HepG2 (cell line): ENCODE data around the gene CARS2. TPM values are rescaled to one million over a fixed set of nuclear protein-coding genes. Genes with fewer than 3 reads are reported as not detected.

Source experiments
- CENPX ChIP-seq: sonication (generic); formaldehyde crosslinking; IDR thresholded peaks from 2 replicates; pipeline ENCODE4 v1.9.0; 2021; ENCODE audit warnings: mild to moderate bottlenecking, missing genetic modification reagents, moderate library complexity
- HOXA3 ChIP-seq: sonication (generic); formaldehyde crosslinking; IDR thresholded peaks from 2 replicates; pipeline ENCODE4 v1.5.0; 2020; ENCODE audit warnings: missing genetic modification reagents
- JDP2 ChIP-seq: sonication (generic); formaldehyde crosslinking; IDR thresholded peaks from 2 replicates; pipeline ENCODE4 v1.8.1; 2022; ENCODE audit warnings: missing genetic modification reagents, borderline replicate concordance
- MED8 ChIP-seq: sonication (generic); formaldehyde crosslinking; IDR thresholded peaks from 2 replicates; pipeline ENCODE4 v1.8.1; 2023; ENCODE audit warnings: mild to moderate bottlenecking, missing genetic modification reagents; ENCODE audit not compliant: insufficient replicate concordance
- MTF1 ChIP-seq: sonication (generic); formaldehyde crosslinking; IDR thresholded peaks from 2 replicates; pipeline ENCODE4 v1.5.0; 2020; ENCODE audit warnings: missing genetic modification reagents
- TMF1 ChIP-seq: sonication (generic); formaldehyde crosslinking; IDR thresholded peaks from 2 replicates; pipeline ENCODE4 v1.8.1; 2022; ENCODE audit warnings: low read depth, missing genetic modification reagents
- XRCC5 ChIP-seq: fragments of 200-400 bp; formaldehyde crosslinking; optimal IDR thresholded peaks from 2 replicates; pipeline ENCODE3; 2017; ENCODE audit warnings: mild to moderate bottlenecking, low read length
- ZNF253 ChIP-seq: sonication (generic); formaldehyde crosslinking; IDR thresholded peaks from 2 replicates; pipeline ENCODE4 v1.8.0; 2022; ENCODE audit warnings: mild to moderate bottlenecking, missing genetic modification reagents, borderline replicate concordance
- ZNF615 ChIP-seq: sonication (generic); formaldehyde crosslinking; IDR thresholded peaks from 2 replicates; pipeline ENCODE4 v1.5.0; 2020; ENCODE audit warnings: mild to moderate bottlenecking, missing genetic modification reagents, borderline replicate concordance
- ZNF616 ChIP-seq: sonication (generic); formaldehyde crosslinking; IDR thresholded peaks from 2 replicates; pipeline ENCODE4 v1.5.0; 2020; ENCODE audit warnings: low read depth, mild to moderate bottlenecking, missing genetic modification reagents
- ZNF619 ChIP-seq: sonication (generic); formaldehyde crosslinking; IDR thresholded peaks from 2 replicates; pipeline ENCODE4 v1.4.0; 2020; ENCODE audit warnings: mild to moderate bottlenecking, missing genetic modification reagents
- ZNF883 ChIP-seq: sonication (generic); formaldehyde crosslinking; IDR thresholded peaks from 2 replicates; pipeline ENCODE4 v1.5.1; 2020; ENCODE audit warnings: mild to moderate bottlenecking, missing genetic modification reagents; ENCODE audit errors: not compliant biosample characterization
- polyA plus RNA-seq, 8 experiments: library from polyadenylated mRNA; depleted of rRNA in 3 of 8; stranded (reverse) in 7 of 8; unstranded in 1 of 8; fragments of >200 nt; fragmentation: Illumina TruSeq in 4 of 8; extraction: Trizol in 4 of 8; gene quantifications; 2 replicates each; pipeline versions ENCODE4 v1.2.1 to v1.2.3, GENCODE V29; 2011 to 2016; ENCODE audit warnings: low read depth in 4 of 8, missing spikeins in 1 of 8, mixed read lengths in 1 of 8; ENCODE audit not compliant: insufficient read depth in 1 of 8
- total RNA-seq, 5 experiments: library from RNA; depleted of rRNA; stranded (reverse); fragments of >200 nt; fragmentation: Illumina TruSeq; extraction: Trizol; gene quantifications; 2 replicates each; pipeline ENCODE4 v1.2.3, GENCODE V29; 2016; ENCODE audit warnings: low read depth in 1 of 5
- TF ChIP-seq, protein P1 (sequence below): sonication (generic); formaldehyde crosslinking; IDR thresholded peaks from 2 replicates; pipeline ENCODE4 v1.4.0; 2020; ENCODE audit warnings: mild to moderate bottlenecking, missing genetic modification reagents
- TF ChIP-seq, protein P2 (sequence below): sonication (generic); formaldehyde crosslinking; IDR thresholded peaks from 2 replicates; pipeline ENCODE4 v1.4.0; 2020; ENCODE audit warnings: missing genetic modification reagents
- TF ChIP-seq, protein P3 (sequence below): sonication (generic); formaldehyde crosslinking; IDR thresholded peaks from 2 replicates; pipeline ENCODE4 v1.4.0; 2020; ENCODE audit warnings: mild to moderate bottlenecking, missing genetic modification reagents

The CARS2 gene
- total and polyA plus RNA-seq, 2 of the 13 experiments (the other 11 are each of a cell fraction or from before 2014, with no cell fraction given): 41.1 to 59.3 TPM

DNA sequence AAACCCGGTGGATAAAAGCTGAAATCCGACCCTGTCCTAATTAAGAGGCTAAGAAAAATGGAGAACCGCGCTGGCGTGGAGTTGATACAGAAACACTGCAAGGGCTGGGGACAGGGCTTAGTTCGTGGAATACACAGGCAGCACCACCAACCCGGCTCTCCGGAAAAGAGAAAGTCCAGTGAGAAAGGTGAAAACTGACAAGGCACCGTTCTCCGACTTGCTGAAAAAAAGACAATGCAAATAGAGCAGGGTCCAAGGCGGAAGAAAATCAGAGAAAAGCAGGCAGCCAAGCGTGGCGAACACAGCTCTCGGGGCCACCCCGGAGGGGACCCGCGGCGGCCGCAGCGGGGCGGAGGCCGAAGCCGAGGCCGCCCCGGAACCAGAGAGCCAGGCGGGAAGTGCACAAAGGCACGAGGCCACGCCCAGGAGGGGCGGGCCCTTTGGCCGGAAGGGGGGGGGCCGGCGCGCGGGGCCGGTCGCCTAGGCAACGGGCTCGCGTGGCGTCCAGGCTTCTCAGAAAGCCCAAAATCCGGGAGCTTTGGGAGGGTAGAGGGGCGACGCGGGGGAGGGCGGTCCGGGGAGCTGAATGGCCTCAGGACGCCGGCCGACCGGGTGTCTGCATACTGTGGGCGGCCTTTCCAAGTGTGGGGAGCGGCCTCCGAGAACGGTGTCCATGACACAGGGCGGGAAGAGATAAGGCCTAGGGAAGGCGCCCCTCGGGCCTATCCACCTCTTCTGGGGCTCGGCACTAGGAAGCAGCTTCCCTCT is 6.3 kb upstream of the CARS2 start (continued):
- TF ChIP-seq, protein P1, sequence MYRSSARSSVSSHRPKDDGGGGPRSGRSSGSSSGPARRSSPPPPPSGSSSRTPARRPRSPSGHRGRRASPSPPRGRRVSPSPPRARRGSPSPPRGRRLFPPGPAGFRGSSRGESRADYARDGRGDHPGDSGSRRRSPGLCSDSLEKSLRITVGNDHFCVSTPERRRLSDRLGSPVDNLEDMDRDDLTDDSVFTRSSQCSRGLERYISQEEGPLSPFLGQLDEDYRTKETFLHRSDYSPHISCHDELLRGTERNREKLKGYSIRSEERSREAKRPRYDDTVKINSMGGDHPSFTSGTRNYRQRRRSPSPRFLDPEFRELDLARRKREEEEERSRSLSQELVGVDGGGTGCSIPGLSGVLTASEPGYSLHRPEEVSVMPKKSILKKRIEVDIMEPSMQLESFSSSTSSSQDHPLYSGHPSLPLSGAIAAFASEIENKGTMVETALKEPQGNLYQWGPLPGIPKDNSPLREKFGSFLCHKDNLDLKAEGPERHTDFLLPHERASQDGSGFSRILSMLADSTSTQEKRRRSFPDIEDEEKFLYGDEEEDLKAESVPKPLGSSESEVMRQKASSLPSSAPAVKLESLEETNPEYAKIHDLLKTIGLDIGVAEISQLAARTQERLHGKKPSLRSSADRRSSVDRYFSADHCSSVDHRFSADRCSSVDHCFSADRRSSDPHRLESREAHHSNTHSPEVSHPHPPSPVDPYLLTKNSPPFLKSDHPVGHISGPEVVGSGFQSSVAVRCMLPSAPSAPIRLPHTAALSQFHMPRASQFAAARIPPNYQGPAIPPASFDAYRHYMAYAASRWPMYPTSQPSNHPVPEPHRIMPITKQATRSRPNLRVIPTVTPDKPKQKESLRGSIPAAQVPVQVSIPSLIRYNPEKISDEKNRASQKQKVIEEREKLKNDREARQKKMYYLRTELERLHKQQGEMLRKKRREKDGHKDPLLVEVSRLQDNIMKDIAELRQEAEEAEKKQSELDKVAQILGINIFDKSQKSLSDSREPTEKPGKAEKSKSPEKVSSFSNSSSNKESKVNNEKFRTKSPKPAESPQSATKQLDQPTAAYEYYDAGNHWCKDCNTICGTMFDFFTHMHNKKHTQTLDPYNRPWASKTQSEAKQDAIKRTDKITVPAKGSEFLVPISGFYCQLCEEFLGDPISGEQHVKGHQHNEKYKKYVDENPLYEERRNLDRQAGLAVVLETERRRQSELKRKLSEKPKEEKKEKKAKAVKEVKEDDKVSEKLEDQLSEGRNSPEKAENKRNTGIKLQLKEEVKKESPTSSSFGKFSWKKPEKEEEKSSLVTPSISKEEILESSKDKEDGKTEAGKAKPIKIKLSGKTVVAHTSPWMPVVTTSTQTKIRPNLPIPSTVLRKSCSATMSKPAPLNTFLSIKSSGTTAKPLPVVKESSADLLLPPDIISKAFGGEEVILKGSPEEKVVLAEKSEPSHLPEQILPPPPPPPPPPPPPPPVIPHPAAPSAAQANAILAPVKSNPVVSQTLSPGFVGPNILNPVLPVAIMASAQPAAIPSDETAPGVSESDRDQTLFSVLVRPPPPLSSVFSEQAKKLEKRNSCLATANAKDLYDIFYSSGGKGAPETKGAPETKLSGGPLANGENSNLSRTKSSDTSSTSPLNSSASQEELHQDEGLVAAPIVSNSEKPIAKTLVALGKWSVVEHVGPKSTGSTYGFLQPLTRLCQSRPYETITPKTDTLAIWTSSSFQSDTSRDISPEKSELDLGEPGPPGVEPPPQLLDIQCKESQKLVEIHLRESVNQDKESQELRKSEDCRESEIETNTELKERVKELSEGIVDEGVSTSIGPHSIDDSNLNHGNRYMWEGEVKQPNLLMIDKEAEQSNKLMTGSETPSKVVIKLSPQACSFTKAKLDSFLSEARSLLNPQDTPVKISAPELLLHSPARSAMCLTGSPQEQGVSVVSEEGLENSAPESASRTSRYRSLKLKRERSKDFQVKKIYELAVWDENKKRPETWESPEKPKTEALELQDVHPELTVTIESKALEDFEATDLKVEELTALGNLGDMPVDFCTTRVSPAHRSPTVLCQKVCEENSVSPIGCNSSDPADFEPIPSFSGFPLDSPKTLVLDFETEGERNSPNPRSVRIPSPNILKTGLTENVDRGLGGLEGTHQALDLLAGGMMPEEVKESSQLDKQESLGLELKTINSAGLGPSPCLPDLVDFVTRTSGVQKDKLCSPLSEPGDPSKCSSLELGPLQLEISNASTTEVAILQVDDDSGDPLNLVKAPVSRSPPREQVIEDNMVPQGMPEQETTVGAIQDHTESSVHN (CRISPR knock-in tag): peak; percentile 53; the same call in 1 of the 2 replicates
- TF ChIP-seq TMF1 (CRISPR knock-in tag) (no peak), HOXA3 (peak; percentile 34), MED8 (no peak), XRCC5 (no peak), MTF1 (CRISPR knock-in tag) (no peak), ZNF616 (no peak), ZNF619 (CRISPR knock-in tag) (no peak), JDP2 (no peak), ZNF253 (CRISPR knock-in tag) (no peak), ZNF883 (no peak), ZNF615 (CRISPR knock-in tag) (no peak), CENPX (no peak)
- TF ChIP-seq, protein P2, sequence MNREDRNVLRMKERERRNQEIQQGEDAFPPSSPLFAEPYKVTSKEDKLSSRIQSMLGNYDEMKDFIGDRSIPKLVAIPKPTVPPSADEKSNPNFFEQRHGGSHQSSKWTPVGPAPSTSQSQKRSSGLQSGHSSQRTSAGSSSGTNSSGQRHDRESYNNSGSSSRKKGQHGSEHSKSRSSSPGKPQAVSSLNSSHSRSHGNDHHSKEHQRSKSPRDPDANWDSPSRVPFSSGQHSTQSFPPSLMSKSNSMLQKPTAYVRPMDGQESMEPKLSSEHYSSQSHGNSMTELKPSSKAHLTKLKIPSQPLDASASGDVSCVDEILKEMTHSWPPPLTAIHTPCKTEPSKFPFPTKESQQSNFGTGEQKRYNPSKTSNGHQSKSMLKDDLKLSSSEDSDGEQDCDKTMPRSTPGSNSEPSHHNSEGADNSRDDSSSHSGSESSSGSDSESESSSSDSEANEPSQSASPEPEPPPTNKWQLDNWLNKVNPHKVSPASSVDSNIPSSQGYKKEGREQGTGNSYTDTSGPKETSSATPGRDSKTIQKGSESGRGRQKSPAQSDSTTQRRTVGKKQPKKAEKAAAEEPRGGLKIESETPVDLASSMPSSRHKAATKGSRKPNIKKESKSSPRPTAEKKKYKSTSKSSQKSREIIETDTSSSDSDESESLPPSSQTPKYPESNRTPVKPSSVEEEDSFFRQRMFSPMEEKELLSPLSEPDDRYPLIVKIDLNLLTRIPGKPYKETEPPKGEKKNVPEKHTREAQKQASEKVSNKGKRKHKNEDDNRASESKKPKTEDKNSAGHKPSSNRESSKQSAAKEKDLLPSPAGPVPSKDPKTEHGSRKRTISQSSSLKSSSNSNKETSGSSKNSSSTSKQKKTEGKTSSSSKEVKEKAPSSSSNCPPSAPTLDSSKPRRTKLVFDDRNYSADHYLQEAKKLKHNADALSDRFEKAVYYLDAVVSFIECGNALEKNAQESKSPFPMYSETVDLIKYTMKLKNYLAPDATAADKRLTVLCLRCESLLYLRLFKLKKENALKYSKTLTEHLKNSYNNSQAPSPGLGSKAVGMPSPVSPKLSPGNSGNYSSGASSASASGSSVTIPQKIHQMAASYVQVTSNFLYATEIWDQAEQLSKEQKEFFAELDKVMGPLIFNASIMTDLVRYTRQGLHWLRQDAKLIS: no peak
- TF ChIP-seq, protein P3, sequence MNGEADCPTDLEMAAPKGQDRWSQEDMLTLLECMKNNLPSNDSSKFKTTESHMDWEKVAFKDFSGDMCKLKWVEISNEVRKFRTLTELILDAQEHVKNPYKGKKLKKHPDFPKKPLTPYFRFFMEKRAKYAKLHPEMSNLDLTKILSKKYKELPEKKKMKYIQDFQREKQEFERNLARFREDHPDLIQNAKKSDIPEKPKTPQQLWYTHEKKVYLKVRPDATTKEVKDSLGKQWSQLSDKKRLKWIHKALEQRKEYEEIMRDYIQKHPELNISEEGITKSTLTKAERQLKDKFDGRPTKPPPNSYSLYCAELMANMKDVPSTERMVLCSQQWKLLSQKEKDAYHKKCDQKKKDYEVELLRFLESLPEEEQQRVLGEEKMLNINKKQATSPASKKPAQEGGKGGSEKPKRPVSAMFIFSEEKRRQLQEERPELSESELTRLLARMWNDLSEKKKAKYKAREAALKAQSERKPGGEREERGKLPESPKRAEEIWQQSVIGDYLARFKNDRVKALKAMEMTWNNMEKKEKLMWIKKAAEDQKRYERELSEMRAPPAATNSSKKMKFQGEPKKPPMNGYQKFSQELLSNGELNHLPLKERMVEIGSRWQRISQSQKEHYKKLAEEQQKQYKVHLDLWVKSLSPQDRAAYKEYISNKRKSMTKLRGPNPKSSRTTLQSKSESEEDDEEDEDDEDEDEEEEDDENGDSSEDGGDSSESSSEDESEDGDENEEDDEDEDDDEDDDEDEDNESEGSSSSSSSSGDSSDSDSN: peak; percentile 55; the same call in 1 of the 2 replicates
